Mucosa of descending colon (tissue), 3 donors: ENCODE data around the gene IFT52. TPM values are rescaled to one million over a fixed set of nuclear protein-coding genes. Genes with fewer than 3 reads are reported as not detected.
A peak's percentile ranks its signal among the peaks of the same experiment; 100 is the strongest.

Experiments used
- ATAC-seq: fragments of 200-7000 bp; cut with Tn5 transposase; one replicate; pipeline ENCODE4 v1.9.1; 2020; ENCODE audit warnings: mild to moderate bottlenecking, moderate library complexity
- DNase-seq, 3 donors: peaks; one replicate each; pipeline ENCODE4 v3.0.0-alpha.2; 2020
- H3K36me3 ChIP-seq: fragments of 200-600 bp; one replicate; pipeline ENCODE4 v1.8.0; 2021; ENCODE audit warnings: low read depth, mild to moderate bottlenecking
- H3K4me1 ChIP-seq: fragments of 200-600 bp; one replicate; pipeline ENCODE4 v1.8.0; 2021; ENCODE audit warnings: low read depth, mild to moderate bottlenecking
- H3K4me3 ChIP-seq: fragments of 200-600 bp; one replicate; pipeline ENCODE4 v1.8.0; 2021; ENCODE audit warnings: mild to moderate bottlenecking
- H3K9me3 ChIP-seq: fragments of 200-600 bp; one replicate; pipeline ENCODE4 v1.8.0; 2021; ENCODE audit warnings: mild to moderate bottlenecking
- intact Hi-C, 2 donors: fragments of 100-400 bp; cut with DNase I in 1 of 2; cut with micrococcal nuclease in 1 of 2; formaldehyde crosslinking; loops; one replicate each; pipeline versions ENCODE4 v1.11.0 to v1.11.1; 2022; cut with DNase I, micrococcal nuclease
- total RNA-seq, 3 donors: library from RNA; stranded (reverse); fragmentation: NEBNext Ultra II Directional in 2 of 3; extraction: Animal tissue kit (Norgen Biotek cat#: 25700) in 2 of 3; gene quantifications; one replicate each; pipeline versions ENCODE4 v1.2.1 to v1.2.4, GENCODE V29; 2021 to 2023
- TF ChIP-seq, protein P1 (sequence below): fragments of 200-600 bp; IDR thresholded peaks from one replicate; pipeline ENCODE4 v1.8.0; 2022; ENCODE audit warnings: antibody characterized with exemption, mild to moderate bottlenecking
- donor health status: DM: no; HTN: no; CAD: no; lungs with moderate emphysema.
- donor health status: DM: no; HTN: no; CAD: no.
- donor health status: DM: no; HTN: yes; CAD: no.

The IFT52 gene
- total RNA-seq, 3 donors from 2014 or later, result 19.5 to 24.1 (median 22.8) TPM

DNA sequence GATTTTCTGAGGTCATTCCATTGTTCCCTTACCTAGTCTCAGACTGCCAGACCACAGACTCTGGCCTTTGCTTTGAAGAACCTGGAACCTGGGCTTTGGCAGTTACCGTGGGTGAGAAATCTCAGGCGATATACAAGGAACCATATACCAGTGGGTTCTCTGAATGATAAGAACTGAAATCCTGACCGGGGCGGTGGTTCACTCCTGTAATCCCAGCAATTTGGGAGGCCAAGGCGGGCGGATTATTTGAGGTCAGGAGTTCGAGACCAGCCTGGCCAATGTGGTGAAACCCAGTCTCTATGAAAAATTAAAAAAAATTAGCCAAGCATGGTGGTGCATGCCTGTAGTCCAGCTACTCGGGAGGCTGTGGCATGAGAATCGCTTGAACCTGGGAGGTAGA is 46.2 kb upstream of the IFT52 start:
- no peak for ATAC-seq
- H3K36me3 ChIP-seq, result no peaks in the 10 kb centered on the region
- TF ChIP-seq, protein P1, sequence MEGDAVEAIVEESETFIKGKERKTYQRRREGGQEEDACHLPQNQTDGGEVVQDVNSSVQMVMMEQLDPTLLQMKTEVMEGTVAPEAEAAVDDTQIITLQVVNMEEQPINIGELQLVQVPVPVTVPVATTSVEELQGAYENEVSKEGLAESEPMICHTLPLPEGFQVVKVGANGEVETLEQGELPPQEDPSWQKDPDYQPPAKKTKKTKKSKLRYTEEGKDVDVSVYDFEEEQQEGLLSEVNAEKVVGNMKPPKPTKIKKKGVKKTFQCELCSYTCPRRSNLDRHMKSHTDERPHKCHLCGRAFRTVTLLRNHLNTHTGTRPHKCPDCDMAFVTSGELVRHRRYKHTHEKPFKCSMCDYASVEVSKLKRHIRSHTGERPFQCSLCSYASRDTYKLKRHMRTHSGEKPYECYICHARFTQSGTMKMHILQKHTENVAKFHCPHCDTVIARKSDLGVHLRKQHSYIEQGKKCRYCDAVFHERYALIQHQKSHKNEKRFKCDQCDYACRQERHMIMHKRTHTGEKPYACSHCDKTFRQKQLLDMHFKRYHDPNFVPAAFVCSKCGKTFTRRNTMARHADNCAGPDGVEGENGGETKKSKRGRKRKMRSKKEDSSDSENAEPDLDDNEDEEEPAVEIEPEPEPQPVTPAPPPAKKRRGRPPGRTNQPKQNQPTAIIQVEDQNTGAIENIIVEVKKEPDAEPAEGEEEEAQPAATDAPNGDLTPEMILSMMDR, result no peak
- DNase-seq, result no peak
- H3K4me3 ChIP-seq, result no peak overlapping the region
- no peaks in the 10 kb centered on the region for H3K9me3 ChIP-seq
- H3K4me1 ChIP-seq, result no peaks in the 10 kb centered on the region
- intact Hi-C loops, result no loop called here

- H3K36me3 ChIP-seq, result no peaks in the 10 kb centered on the region
- ATAC-seq, result no peak
- H3K9me3 ChIP-seq, result no peaks in the 10 kb centered on the region
- TF ChIP-seq, protein P1, result no peak
- intact Hi-C loops, result no loop called here
- no peak overlapping the region for H3K4me3 ChIP-seq
- no peak for DNase-seq
- H3K4me1 ChIP-seq, result peaks cover 10% of the 10 kb centered on the region
Measured at GRCh38 chr20:43545837-43546578, 44.7 kb upstream of the IFT52 start.

GRCh38 chr20:43548273-43548880 is 42.4 kb upstream of the IFT52 start:
- Histone ChIP-seq H3K9me3 (no peaks in the 10 kb centered on the region), H3K4me1 (peaks cover 11% of the 10 kb centered on the region), H3K36me3 (no peaks in the 10 kb centered on the region), H3K4me3 (no peak overlapping the region)
- ATAC-seq (no peak), DNase-seq (no peak)
- TF ChIP-seq, protein P1, result no peak
- intact Hi-C loops, result no loop called here

GRCh38 chr20:43549416-43550065 is 41.2 kb upstream of the IFT52 start:
- no peak overlapping the region for H3K4me3 ChIP-seq
- ATAC-seq (peak; percentile 19), DNase-seq (no peak)
- H3K36me3 ChIP-seq, result no peaks in the 10 kb centered on the region
- peaks cover 11% of the 10 kb centered on the region for H3K4me1 ChIP-seq
- TF ChIP-seq, protein P1, result no peak
- H3K9me3 ChIP-seq, result no peaks in the 10 kb centered on the region
- intact Hi-C loops, result no loop called here

DNA sequence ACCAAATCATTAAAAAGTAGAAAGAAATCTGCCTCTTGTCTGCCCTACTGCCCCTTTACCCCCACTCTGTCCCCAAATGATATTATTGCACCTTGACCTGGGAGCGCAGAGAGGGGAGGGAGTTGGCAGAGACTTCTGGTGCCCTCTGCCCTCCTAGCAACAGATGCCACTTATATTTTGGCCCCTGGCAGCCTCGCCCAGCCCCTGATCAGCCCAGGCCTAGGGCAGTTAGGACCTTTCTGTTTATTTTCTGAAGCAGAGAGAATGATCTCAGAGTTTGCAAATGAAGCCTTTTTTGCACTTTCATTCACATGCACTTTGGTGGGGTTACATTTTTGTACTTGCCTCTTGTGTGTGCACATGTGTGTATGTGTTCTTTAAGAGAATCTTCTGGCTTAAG is 40.3 kb upstream of the IFT52 start:
- TF ChIP-seq, protein P1, result no peak
- no peaks in the 10 kb centered on the region for H3K36me3 ChIP-seq
- no peak overlapping the region for H3K4me3 ChIP-seq
- ATAC-seq (peak; percentile 80), DNase-seq (peak in 2 of 3 donors; percentile 49 to 64)
- intact Hi-C loops, result no loop called here
- peaks cover 11% of the 10 kb centered on the region for H3K4me1 ChIP-seq
- H3K9me3 ChIP-seq, result no peaks in the 10 kb centered on the region
